Fibroblast of mammary gland (primary cell): ENCODE measurements around the gene OPCML.

Experiments used
- DNase-seq: peaks from one replicate; pipeline ENCODE4 v3.0.0-alpha.2; 2010; ENCODE audit warnings: low read depth
- H3K4me3 ChIP-seq: 2 replicates; pipeline ENCODE4 v1.5.1; 2011; ENCODE audit warnings: low read depth, mild to moderate bottlenecking, low read length, moderate library complexity; ENCODE audit not compliant: control insufficient read depth
- TF ChIP-seq, protein P1 (sequence below): conservative IDR thresholded peaks from 2 replicates; pipeline ENCODE4 v1.5.1; 2011; ENCODE audit warnings: low read depth, low read length, inconsistent platforms; ENCODE audit not compliant: control insufficient read depth, insufficient read depth

The OPCML gene

DNA sequence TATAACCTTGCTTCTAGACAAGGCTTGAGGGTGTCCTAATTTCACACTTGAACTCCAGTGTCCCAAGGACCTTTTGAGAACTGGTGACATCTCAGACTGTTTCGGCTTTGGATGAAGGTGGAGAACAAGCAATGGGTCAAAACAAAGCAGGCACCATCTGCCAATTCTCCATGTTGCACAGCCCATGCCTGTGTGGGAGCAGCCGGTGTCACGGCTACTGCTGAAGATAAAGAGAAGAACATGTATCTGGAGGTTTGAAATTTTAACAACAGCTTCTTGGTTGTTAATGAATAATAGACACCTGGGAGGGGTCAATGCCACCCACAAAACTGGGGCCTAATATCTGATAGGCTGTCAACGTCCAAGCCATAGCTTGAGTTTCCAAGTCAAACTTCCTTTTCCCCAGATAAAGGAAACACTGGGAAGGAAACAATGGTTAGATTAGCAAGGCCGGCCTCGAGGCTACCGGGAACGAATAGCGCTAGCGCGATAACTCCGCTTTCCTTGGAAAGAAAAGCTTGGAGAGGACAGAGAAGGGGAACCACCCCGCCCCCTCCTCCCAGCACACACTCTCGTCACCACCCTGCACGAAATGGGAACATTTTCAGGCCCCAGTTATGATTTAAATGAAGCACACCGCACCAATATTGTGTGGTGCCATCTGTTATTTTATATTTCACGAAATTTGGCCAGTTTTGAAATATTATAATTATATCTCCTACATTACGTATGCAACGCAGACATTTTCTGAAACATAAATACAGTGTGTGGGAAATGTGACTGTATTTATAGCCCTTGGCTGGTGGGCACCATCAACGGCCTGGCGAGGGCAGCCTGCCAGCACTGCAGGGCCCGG lies 21.8 kb upstream of the OPCML start:
- TF ChIP-seq, protein P1, sequence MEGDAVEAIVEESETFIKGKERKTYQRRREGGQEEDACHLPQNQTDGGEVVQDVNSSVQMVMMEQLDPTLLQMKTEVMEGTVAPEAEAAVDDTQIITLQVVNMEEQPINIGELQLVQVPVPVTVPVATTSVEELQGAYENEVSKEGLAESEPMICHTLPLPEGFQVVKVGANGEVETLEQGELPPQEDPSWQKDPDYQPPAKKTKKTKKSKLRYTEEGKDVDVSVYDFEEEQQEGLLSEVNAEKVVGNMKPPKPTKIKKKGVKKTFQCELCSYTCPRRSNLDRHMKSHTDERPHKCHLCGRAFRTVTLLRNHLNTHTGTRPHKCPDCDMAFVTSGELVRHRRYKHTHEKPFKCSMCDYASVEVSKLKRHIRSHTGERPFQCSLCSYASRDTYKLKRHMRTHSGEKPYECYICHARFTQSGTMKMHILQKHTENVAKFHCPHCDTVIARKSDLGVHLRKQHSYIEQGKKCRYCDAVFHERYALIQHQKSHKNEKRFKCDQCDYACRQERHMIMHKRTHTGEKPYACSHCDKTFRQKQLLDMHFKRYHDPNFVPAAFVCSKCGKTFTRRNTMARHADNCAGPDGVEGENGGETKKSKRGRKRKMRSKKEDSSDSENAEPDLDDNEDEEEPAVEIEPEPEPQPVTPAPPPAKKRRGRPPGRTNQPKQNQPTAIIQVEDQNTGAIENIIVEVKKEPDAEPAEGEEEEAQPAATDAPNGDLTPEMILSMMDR, result no peak
- DNase-seq, result no peak

GRCh38 chr11:133552938-133553337 lies 20.6 kb upstream of the OPCML start:
- H3K4me3 ChIP-seq, result no peak overlapping the region
- TF ChIP-seq, protein P1, result no peak
- DNase-seq, result no peak

More for the DNA sequence above, 21.8 kb upstream of the OPCML start:
- H3K4me3 ChIP-seq, result no peak overlapping the region

DNA sequence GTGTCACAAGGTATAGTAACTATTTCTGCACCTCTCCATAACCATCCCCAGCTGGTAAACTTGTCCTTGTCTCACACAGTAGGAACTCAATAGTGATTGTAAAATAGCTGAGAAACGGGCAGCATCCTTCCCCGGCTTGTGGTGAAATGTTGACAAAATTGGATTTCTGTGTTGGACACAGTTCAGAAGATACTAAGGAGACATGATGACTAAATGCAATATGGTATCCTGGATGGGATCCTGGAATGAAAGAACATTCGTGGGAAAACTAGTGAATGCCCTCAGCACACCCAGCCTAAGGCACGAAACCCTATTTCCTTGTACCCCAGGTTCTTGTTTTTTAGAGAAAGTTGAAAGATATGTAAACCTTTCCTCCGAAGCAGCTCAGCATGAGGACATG lies 18.8 kb upstream of the OPCML start:
- no peak for DNase-seq
- TF ChIP-seq, protein P1, result no peak
- H3K4me3 ChIP-seq, result no peak overlapping the region

GRCh38 chr11:133549826-133550225 lies 17.5 kb upstream of the OPCML start:
- no peak for DNase-seq
- TF ChIP-seq, protein P1, result no peak
- no peak overlapping the region for H3K4me3 ChIP-seq

DNA sequence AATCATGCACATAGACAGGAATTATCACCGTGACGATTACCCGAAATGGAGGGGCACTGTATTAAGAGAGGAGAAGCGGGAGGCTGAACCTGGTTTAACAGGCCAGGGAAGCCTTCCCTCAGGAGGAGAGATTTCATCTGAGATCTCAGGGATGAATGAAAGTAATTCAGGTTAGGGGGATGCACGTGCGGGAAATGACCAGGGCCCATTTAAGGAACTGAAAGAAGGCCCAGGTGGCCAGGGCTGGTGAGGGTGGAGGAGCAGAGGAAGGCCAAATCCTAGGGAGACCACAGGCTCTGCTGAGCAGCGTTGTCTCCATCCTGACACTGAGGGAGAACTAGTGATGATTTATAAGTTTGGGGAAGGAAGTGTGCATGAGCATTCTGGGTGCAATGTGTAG lies 16.3 kb upstream of the OPCML start:
- H3K4me3 ChIP-seq, result no peak overlapping the region
- TF ChIP-seq, protein P1, result no peak
- no peak for DNase-seq

GRCh38 chr11:133547808-133548494 lies 15.7 kb upstream of the OPCML start:
- DNase-seq, result no peak
- no peak overlapping the region for H3K4me3 ChIP-seq
- TF ChIP-seq, protein P1, result no peak
